ENCODE measurements around the gene RUBCN. TPM values are rescaled to one million over a fixed set of nuclear protein-coding genes. Genes with fewer than 3 reads are reported as not detected.

Gene RUBCN
- total RNA-seq, 1 donor from 2014 or later: 28.2 TPM

DNA sequence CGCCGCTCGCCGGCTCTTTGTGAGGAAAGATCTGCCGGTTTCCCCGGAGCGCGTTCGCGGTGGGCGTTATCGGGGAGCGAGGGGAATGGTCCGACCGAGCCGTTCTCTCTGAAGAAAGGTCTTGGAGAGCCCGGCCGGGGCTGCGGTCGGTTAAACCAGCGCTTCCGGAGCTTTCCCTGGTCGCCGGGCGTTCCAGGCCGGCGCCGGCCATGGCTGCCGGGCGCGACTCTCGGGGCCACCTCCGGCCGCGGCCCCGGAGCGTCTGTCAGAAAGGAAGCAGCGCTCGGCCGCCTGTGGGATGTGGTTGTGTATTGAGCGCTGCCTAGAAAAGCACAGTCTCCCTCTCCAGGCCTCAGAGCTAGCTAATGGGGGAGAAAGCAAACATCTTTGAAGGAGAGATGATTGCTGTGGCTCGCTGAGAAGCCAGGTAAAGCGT is 13.7 kb upstream of the RUBCN start:
- H3K4me3 ChIP-seq (ENCODE audit: insufficient read depth, low read depth, low read length): peak overlapping the region; percentile 91
- FAIRE-seq (no peak), DNase-seq (ENCODE audit: low read depth) (peak; percentile 55)
- no peaks in the 10 kb centered on the region for H3K9me3 ChIP-seq (ENCODE audit: insufficient read depth, low read depth, low read length)
- peaks cover 46% of the 10 kb centered on the region for H4K20me1 ChIP-seq (ENCODE audit: insufficient read depth, low read length)
- H3K27me3 ChIP-seq (ENCODE audit: insufficient read depth, low read length): no peaks in the 10 kb centered on the region
- H3K4me2 ChIP-seq (ENCODE audit: low read length): peak overlapping the region; percentile 85
- H2AFZ ChIP-seq (ENCODE audit: low read depth, low read length): peak overlapping the region; percentile 95
- peak overlapping the region; percentile 87 for H3K27ac ChIP-seq (ENCODE audit: low read depth, low read length)
- peak overlapping the region; percentile 84 for H3K9ac ChIP-seq (ENCODE audit: low read length)
- peak overlapping the region; percentile 80 for H3K27ac Mint-ChIP-seq (ENCODE audit: unreplicated experiment)
- peak overlapping the region; percentile 94 for H3K4me3 Mint-ChIP-seq (ENCODE audit: unreplicated experiment)
- H3K4me1 Mint-ChIP-seq (ENCODE audit: low read depth, unreplicated experiment): peaks cover 16% of the 10 kb centered on the region
- no peaks in the 10 kb centered on the region for H3K36me3 Mint-ChIP-seq (ENCODE audit: low read depth, unreplicated experiment)
- no peaks in the 10 kb centered on the region for H3K27me3 Mint-ChIP-seq (ENCODE audit: low read depth, unreplicated experiment)
- no peaks in the 10 kb centered on the region for H3K36me3 ChIP-seq (ENCODE audit: insufficient read depth, low read length)
- H3K9me3 Mint-ChIP-seq (ENCODE audit: unreplicated experiment): no peaks in the 10 kb centered on the region
- H3K4me1 ChIP-seq (ENCODE audit: insufficient read depth, low read length): peaks cover 17% of the 10 kb centered on the region
- TF ChIP-seq CTCF (IDR thresholded peaks at IDR 0.05; ENCODE audit: insufficient read depth, low read depth, low read length) (no peak), EZH2 (IDR thresholded peaks at IDR 0.05; ENCODE audit: insufficient read depth, low read length) (no peak)
- H3K79me2 ChIP-seq (ENCODE audit: insufficient read depth, low read length): peaks cover 49% of the 10 kb centered on the region

DNA sequence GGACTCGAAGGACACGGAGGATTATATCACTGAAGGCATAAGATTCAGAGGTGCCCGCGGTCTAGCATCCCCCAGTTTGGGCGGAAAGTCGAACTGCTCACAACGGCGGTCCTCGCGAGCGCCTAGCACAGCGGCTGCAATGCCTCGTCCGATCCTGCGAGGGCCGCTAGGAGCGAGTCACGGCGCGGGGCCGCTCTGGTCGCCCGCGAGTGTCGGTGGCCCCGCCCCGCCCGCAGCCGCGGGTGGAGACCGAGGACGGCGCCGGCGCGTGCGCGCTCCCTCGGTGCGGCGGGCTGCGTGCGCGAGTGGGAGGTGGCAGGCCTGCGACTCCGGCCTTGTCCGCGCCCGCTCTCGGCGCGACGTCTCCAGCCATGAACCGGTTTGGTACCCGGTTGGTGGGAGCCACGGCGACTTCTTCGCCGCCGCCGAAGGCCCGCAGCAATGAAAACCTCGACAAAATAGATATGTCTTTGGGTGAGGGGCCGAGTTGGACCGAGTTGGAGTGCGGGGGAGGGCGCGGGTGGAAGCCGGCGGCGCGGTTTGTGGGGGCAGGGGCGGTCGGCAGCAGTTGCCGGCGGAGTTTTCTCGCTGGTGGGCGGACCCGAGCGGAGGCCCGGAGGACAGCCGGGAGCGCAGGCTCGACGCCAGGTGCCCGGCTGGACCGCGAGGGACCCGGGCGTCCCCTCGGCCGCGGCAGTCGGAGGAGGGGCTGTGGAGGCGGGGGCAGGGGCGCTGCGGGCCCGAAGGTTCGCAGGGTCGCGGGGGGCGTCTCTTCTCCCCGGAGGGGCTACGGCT is 13.1 kb upstream of the RUBCN start, which contains the start of gene FYTTD1:
FYTTD1 (plus strand) TSS at position 283 of the 795 bp plus-strand sequence; CDS start at position 372, 89 bp downstream.
- no peaks in the 10 kb centered on the region for H3K9me3 Mint-ChIP-seq (ENCODE audit: unreplicated experiment)
- peak within 1 kb of the TSS; percentile 85 for H3K4me2 ChIP-seq (ENCODE audit: low read length)
- peak within 1 kb of the TSS; percentile 94 for H3K4me3 Mint-ChIP-seq (ENCODE audit: unreplicated experiment)
- H3K36me3 Mint-ChIP-seq (ENCODE audit: low read depth, unreplicated experiment): no peaks in the 10 kb centered on the region
- no peaks in the 10 kb centered on the region for H3K36me3 ChIP-seq (ENCODE audit: insufficient read depth, low read length)
- peak within 1 kb of the TSS; percentile 95 for H2AFZ ChIP-seq (ENCODE audit: low read depth, low read length)
- no peaks in the 10 kb centered on the region for H3K27me3 Mint-ChIP-seq (ENCODE audit: low read depth, unreplicated experiment)
- peak within 1 kb of the TSS; percentile 89 for H3K27ac Mint-ChIP-seq (ENCODE audit: unreplicated experiment)
- peaks cover 43% of the 10 kb centered on the region for H3K79me2 ChIP-seq (ENCODE audit: insufficient read depth, low read length)
- H3K27ac ChIP-seq (ENCODE audit: low read depth, low read length): peak within 1 kb of the TSS; percentile 87
- TF ChIP-seq EZH2 (IDR thresholded peaks at IDR 0.05; ENCODE audit: insufficient read depth, low read length) (no peak), CTCF (IDR thresholded peaks at IDR 0.05; ENCODE audit: insufficient read depth, low read depth, low read length) (no peak)
- FAIRE-seq: no peak
- H3K4me1 ChIP-seq (ENCODE audit: insufficient read depth, low read length): peaks cover 17% of the 10 kb centered on the region
- no peaks in the 10 kb centered on the region for H3K9me3 ChIP-seq (ENCODE audit: insufficient read depth, low read depth, low read length)
- H4K20me1 ChIP-seq (ENCODE audit: insufficient read depth, low read length): peaks cover 41% of the 10 kb centered on the region
- H3K4me1 Mint-ChIP-seq (ENCODE audit: low read depth, unreplicated experiment): peaks cover 16% of the 10 kb centered on the region
- no peaks in the 10 kb centered on the region for H3K27me3 ChIP-seq (ENCODE audit: insufficient read depth, low read length)
- H3K4me3 ChIP-seq (ENCODE audit: insufficient read depth, low read depth, low read length): peak within 1 kb of the TSS; percentile 91
- H3K9ac ChIP-seq (ENCODE audit: low read length): peak within 1 kb of the TSS; percentile 84
- DNase-seq (ENCODE audit: low read depth): peak; percentile 65

DNA sequence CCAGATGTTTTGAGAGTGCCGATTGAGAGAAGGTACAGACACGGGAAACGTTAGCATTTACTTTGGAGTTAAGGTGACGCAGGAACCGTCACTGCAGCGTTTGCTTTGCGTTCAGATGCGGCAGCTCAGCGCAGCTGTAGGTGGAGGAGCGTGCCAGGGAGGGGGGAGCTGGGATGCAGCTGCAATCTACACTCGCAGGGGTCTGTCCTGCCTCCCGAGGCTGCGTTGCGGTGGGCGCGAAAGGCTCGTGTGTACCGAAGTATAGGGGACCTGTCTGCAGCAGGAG is 12.6 kb upstream of the RUBCN start:
- Histone ChIP-seq H3K4me2 (ENCODE audit: low read length) (peak overlapping the region; percentile 85), H3K27ac (ENCODE audit: low read depth, low read length) (peak overlapping the region; percentile 87), H2AFZ (ENCODE audit: low read depth, low read length) (peak overlapping the region; percentile 95), H3K4me3 (ENCODE audit: insufficient read depth, low read depth, low read length) (peak overlapping the region; percentile 91), H3K36me3 (ENCODE audit: insufficient read depth, low read length) (no peaks in the 10 kb centered on the region), H3K4me1 (ENCODE audit: insufficient read depth, low read length) (peaks cover 17% of the 10 kb centered on the region), H4K20me1 (ENCODE audit: insufficient read depth, low read length) (peaks cover 36% of the 10 kb centered on the region), H3K79me2 (ENCODE audit: insufficient read depth, low read length) (peaks cover 38% of the 10 kb centered on the region), H3K9ac (ENCODE audit: low read length) (peak overlapping the region; percentile 84), H3K27me3 (ENCODE audit: insufficient read depth, low read length) (no peaks in the 10 kb centered on the region), H3K9me3 (ENCODE audit: insufficient read depth, low read depth, low read length) (no peaks in the 10 kb centered on the region)
- peak; percentile 62 for DNase-seq (ENCODE audit: low read depth)
- Mint-ChIP-seq H3K27me3 (ENCODE audit: low read depth, unreplicated experiment) (no peaks in the 10 kb centered on the region), H3K36me3 (ENCODE audit: low read depth, unreplicated experiment) (no peaks in the 10 kb centered on the region), H3K4me1 (ENCODE audit: low read depth, unreplicated experiment) (peaks cover 16% of the 10 kb centered on the region), H3K9me3 (ENCODE audit: unreplicated experiment) (no peaks in the 10 kb centered on the region), H3K4me3 (ENCODE audit: unreplicated experiment) (peak overlapping the region; percentile 93), H3K27ac (ENCODE audit: unreplicated experiment) (peak overlapping the region; percentile 89)
- TF ChIP-seq EZH2 (IDR thresholded peaks at IDR 0.05; ENCODE audit: insufficient read depth, low read length) (no peak), CTCF (IDR thresholded peaks at IDR 0.05; ENCODE audit: insufficient read depth, low read depth, low read length) (no peak)
- FAIRE-seq: no peak

Measured in astrocyte (in vitro differentiated cells and primary cell).